Measurements from ENCODE around the gene AK9. TPM values are rescaled to one million over a fixed set of nuclear protein-coding genes. Genes with fewer than 3 reads are reported as not detected.

AK9 gene
- 31.3 TPM for total RNA-seq

GRCh38 chr6:109690737-109691621 is at the start of gene AK9, which contains the start of gene FIG4:
Gene AK9 (minus strand): TSS chr6:109691202. CDS start chr6:109675745, 15,457 bp downstream.
Gene FIG4 (plus strand): TSS chr6:109691296. CDS start chr6:109691436, 140 bp downstream.

GRCh38 chr6:109482905-109483734 is 207.9 kb downstream of the AK9 start, which contains the start of gene ZBTB24:
Gene ZBTB24 (minus strand): TSS chr6:109483219. CDS start chr6:109482026, 1,193 bp downstream.

GRCh38 chr6:109455437-109456110 is 235.4 kb downstream of the AK9 start, which contains the start of gene MICAL1:
Gene MICAL1 (minus strand): TSS chr6:109455772. CDS start chr6:109454196, 1,576 bp downstream.

Other genes with a start within 250 kb of the AK9 start
- 28.6 TPM for gene MICAL1, start 235.4 kb downstream of the AK9 start, total RNA-seq
- gene ZBTB24, start 208.0 kb downstream of the AK9 start, total RNA-seq: 17.5 TPM
- 34.5 TPM for gene FIG4, start 94 bp upstream of the AK9 start, total RNA-seq